Stimulated activated CD4-positive, alpha-beta T cell treated with anti-CD3 and anti-CD28 coated beads, Interleukin-4, amount 100 ng/mL, for 1 hour (primary cell): ENCODE results near the gene CREB5.

Experiments
- DNase-seq: peaks from one replicate; pipeline ENCODE4 v3.0.0-alpha.2; 2020

CREB5 gene

GRCh38 chr7:28841766-28842165 is 429.4 kb downstream of the CREB5 start:
- no peak for DNase-seq

DNA sequence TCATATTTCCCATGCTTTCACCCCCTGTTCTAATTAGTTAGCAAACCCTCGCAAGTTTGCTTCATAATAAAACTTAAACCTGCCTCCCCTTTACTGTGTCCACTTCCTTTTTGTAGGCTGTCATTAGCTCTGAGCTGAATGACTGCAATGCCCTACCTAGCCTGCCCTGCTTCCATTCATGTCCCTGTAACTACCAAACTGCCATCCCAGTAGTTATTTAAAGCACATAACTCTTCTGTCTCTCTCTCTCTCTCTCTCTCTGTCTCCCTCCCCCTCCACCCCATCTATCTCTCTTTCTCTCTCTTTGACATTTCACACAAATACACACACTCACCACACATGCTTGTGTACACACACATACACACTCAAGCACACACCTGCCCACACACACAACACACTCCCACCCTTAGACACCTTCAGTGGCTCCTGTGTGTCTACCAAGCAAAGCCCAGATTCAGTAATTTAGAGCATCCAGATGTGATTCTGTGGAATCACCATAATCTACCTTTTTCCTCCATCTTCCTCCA is 430.5 kb downstream of the CREB5 start:
- no peak for DNase-seq

DNA sequence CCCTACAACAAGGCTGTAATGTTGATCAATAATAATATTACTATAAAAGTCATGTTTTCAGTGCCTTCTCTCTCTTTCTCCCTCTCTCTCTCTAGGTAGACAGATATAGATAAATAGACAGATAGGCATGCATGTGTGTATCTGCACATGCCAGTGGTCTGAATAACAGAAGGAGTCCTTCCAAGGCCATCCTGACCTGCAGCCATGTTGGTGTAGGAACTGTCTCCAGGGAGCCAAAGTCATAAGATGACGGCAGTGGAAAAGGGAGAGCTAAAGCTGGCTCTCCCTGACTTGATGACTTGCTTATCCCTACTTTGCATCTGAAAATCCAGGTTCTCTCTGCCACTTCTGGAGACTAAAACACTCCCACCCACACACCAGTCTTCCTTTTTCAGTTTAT is 432.8 kb downstream of the CREB5 start:
- no peak for DNase-seq

- no peak for DNase-seq
These were observed 434.9 kb downstream of the CREB5 start for GRCh38 chr7:28847176-28847575.

- DNase-seq = no peak
These were observed 435.4 kb downstream of the CREB5 start for GRCh38 chr7:28847681-28848080.

- DNase-seq = no peak
These were observed 436.6 kb downstream of the CREB5 start for GRCh38 chr7:28848906-28849305.

DNA sequence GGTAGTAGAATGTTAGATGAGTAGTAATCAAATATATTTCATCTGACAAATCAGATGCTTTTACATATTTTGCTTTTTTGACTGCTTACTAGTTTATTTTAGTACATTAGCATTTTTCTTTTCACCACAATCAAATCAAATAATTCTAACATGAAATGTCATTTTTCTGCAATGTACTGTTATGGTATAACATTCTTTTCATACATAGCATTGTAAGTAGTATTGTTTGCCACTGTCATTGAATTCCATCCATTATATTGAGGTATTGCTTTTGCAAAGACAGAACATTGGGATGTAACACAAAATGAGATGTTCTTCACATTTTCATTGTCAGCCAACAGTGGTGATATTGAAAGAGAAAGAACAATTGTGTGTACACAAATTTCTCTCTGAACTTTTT is 438.4 kb downstream of the CREB5 start:
- DNase-seq = no peak

DNA sequence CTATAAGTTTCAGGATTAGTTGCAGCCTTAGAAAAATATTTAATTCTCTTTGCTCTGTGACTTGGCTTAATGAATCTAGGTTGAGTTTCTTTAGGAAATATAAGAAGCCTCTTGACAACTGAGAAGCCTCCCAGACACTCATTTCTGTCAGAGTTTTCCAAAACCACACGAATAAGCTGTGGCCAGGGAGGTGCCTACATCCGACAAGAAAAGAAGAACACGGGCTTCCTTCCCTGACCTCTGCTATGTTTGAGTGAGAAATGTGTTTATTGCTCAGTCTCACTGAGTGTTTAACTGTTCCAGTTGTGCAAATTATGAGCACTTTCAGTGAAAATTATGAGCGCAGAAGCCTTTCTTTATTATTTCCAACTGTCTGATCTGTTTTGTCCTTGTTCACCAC is 440.8 kb downstream of the CREB5 start:
- no peak for DNase-seq

DNA sequence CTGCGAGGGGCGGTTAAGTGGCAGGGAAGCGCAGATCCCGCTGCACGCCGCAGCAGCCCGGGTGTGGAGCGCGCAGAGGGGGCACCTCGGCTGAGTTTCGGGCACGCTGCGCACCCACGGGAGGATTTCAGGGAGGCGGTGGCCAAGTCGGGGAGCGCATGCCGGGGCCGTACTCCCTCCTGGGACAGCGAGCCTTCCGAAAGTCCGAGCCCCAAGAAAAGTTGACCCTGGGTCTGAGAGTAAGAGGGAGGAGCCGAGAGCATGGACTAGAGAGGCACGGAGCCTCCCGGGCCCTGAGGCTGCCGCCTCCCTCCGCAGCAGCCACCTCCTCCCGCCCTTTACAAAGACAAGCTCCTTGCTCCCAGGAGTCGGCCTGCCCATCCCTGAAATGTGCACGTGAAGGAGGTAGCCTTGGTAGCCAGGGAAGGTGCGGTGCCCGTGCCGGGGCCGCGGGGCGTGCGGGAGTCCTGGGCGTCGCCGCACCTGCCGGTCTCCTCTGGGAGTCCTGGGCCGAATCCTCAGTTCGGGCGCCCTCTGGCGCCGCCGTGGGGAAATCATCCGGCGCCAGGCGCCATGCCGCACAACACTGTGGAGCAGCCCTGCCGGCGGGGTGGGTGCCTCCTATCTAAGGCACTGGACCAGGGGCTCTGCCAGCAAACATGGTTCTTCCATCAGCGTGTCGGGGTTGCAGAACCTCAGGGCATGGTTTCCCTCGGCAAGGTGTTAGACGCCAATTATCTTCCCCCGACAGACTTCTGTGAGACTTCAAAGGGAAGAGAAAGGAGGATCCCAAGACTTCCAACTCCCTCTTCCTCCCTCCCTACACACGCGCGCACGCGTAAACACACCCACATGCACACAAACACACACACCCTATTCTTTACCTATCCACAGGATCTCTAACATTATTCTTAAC is 441.8 kb downstream of the CREB5 start:
- peak; percentile 71 for DNase-seq

DNA sequence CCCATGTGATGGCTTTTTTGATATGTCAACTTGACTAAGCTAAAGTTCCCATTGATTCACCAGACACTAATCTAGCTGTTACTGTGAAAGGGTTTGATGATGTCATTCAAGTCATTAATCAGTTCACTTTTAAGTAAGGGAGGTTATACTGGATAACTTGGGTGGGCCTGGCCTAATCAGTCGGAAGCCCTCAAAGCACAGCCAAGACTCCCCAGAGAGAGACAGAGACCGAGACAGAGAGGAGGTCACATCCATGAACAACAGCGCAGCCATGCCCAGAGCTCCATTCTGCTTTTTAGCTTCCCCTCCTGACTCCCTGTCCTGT is 442.4 kb downstream of the CREB5 start:
- no peak for DNase-seq

GRCh38 chr7:28855538-28856217 is 443.4 kb downstream of the CREB5 start:
- DNase-seq = no peak

- no peak for DNase-seq
These were observed 444.3 kb downstream of the CREB5 start for GRCh38 chr7:28856656-28857055.

DNA sequence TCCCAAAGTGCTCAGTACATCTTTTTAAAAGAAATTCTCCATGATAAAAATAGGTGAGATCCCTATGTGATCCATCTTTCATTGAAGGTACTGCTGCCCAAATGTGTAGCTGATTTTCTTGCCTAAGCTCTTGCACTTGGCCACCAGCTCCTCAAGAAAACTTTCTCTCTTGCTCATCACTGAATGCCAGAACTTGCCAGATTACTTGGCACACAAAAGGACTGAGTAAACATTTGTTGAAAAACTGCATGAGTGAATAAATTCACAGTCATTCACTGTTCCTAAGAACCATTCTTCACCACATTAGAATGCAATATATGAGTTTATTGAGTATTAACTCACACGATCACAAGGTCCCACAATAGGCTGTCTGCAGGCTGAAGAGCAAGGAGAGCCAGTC is 445.9 kb downstream of the CREB5 start:
- DNase-seq = no peak

DNA sequence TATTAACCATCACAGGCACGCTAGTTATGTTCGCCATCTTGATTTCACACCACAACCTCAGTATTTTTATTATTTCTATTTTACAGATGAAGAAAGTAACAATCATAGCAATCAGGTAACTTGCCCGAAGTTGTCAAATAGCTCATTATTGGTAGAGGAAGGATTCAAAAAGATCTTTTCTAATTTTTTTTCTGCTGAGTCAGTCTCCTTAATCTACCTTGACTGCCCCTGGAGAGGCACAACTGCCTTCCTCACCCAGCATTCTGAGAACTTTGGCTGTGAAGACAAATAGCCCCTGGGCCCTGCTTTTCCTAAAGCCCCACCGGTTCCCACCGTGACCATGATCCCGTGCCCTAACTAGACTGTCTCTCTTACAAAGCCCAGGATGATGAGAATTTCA is 446.6 kb downstream of the CREB5 start:
- DNase-seq = no peak

- no peak for DNase-seq
These were observed 449.5 kb downstream of the CREB5 start for GRCh38 chr7:28861825-28862224.

DNA sequence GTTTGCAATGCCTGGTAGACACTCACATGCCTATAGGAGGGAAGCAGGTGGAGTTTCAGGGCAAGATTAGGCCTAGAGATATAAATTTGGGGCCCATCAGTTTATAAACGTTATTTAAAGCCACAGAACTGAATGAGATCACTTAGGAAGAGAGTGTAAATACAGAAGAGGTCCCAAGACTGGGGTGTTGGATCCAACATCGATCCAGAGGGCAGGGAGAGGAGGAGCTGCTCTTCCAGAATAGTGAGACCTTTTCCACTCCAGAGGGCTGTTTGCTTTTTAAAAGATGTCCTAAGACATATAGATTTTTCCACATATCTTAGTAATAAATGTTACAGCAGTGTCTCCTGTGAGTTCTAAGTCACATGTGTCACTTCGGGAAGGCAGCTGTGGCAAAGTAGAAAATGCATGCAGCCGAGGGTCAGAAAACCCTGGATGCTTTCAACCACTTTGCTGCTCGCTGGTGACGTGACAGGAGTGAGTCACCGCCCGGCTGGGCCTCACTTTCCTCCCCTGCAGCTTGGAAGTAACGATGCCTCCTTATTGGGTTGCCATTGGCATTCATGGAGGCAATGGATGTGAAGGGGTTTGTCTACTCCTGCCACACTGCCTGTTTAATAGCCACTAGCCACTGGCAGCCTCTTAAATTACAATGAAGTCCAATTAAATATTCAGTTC is 450.4 kb downstream of the CREB5 start:
- no peak for DNase-seq

DNA sequence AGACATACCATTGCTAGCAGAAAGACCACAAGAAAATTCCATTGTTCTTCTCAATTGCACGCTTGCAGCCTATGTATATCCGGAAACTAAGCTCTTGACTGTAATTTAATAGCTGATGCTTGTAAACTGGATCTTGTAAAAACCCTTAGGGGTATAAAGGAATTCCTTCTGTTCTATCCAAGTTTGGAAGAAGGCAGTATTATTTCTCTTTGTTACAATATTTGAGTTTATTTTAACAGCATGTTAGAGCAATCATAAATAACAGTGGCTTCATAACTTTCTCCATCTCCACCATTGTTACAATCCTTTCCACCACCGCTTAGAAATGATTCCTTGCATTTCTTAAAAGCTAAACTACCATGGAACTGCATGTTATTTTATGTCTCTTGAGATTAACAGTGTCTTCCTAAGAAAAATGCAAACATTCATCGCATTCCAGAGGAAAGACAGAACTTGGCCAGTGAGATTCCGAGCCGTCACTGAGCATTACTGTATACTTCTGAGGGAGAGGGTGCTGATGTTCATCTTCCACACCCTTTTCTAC is 453.4 kb downstream of the CREB5 start:
- no peak for DNase-seq

DNA sequence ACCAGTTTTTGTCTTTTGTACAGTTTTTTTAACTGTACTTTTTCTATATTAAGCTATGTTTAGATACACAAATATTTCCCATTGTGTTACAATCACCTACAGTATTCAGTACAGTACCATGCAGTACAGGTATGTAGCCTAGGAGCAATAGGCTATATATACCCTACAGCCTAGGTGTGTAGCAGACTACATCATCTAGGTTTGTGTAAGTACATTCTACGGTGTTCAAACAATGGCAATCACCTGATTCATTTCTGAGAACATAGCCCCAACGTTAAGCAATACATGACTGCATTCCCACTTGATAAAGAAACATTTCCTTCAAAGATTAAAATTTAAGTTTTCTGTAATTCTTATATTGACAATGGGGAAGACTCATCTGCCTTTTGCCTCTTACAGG is 456.4 kb downstream of the CREB5 start:
- no peak for DNase-seq

GRCh38 chr7:28871077-28871476 is 458.8 kb downstream of the CREB5 start:
- DNase-seq = no peak

DNA sequence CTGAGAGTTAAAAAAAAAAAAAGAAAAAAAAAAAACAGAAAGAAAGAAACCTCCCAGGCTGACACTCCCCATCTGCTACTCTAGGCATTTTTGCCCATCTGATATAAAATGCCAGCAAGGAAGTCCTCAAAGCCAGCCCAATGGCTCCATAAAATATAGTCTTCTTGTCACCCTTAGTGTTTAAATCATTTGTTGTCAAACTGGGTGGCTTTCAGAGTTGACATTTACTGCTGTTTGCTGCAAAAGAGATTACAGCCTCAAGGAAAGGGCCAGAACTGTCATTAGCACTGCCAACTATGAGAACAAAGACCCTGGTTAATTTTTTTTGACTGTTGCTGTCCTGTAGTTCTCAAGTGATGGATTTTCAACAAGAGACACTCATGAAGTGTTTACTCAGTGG is 459.3 kb downstream of the CREB5 start:
- no peak for DNase-seq

- no peak for DNase-seq
These were observed 459.9 kb downstream of the CREB5 start for GRCh38 chr7:28872226-28872625.

DNA sequence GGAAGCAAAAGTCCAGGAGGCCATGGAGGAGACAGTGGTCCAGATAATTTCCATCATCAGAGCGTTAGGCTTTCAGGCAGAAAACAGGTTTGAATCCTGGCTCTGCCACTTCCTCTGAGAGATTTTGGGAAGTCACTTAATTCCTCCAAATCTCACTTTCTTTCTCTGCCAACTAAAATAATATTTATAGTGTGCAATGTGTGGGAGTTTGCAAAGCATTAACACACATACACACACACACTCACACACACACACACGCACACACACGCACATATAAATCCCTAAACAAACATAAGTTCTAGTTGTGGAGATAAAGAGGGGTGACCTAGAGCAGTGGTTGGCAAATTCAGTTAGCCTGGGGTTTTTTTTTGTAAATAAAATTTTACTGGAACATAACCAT is 461.0 kb downstream of the CREB5 start:
- DNase-seq = no peak

- DNase-seq = no peak
These were observed 461.7 kb downstream of the CREB5 start for GRCh38 chr7:28874001-28874400.
